ENCODE results near the gene ZDHHC13.
A peak's percentile ranks its signal among the peaks of the same experiment; 100 is the strongest.

Gene ZDHHC13

GRCh38 chr11:19208959-19209546 is 92.1 kb downstream of the ZDHHC13 start:
- DNase-seq = no peak

- DNase-seq = no peak
Measured at GRCh38 chr11:19209617-19210370, 92.8 kb downstream of the ZDHHC13 start.

DNA sequence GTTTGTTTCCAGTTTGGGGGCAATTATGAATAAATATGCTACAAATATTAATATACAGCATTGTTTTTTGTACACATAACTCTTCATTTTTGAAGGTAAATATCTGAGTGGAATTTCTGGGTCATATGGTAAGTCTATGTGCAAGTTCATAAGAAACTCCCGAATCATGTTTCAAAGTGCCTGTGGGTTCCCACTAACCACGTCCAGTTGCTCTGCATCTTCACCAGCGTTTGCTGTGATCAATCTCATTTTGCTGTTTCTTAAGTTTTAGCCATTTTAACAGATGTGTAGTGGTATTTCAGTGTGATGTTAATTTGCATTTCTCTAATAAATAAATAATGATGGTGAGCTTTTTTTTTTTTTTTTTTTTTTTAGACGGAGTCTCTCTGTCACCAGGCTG is 99.1 kb downstream of the ZDHHC13 start:
- no peak for DNase-seq

- no peak for DNase-seq
Measured at GRCh38 chr11:19216709-19217374, 99.9 kb downstream of the ZDHHC13 start.

GRCh38 chr11:19218216-19218615 is 101.2 kb downstream of the ZDHHC13 start:
- peak; percentile 83 for DNase-seq

DNA sequence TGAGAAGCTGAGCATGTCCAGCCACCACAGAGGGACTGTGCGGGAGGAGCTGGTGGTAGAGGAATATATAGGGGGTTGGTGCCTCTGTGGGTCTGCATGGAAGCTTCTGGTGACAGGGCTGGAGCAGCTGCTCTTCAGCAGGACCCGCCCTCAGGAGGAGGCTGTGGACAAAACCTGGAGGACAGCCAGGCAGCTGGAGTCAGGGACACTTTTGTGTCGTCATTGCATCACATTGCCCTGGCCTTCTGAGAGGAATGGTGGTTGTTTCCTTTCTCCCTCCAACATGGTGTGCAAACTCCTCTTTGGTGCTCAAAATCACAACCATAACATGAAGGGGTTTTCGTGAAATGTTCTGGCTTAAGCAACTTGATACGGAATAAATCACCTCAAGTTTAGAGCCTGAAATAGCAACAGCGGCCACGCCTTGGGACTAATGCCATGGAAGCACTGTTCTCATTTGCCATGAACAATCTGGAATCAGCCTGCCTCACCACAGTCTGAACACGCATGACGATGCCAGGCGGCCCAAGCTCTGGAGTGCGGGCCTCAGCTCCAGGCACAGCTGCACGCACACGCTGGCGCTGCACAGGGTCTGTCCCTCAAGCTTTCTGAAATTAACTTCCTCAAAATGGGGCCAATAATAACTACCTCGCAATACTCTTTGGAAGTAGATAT is 102.0 kb downstream of the ZDHHC13 start:
- DNase-seq = peak; percentile 66

GRCh38 chr11:19220903-19221724 is 104.1 kb downstream of the ZDHHC13 start:
- peak; percentile 58 for DNase-seq

- no peak for DNase-seq
Measured at GRCh38 chr11:19225123-19225522, 108.2 kb downstream of the ZDHHC13 start.

DNA sequence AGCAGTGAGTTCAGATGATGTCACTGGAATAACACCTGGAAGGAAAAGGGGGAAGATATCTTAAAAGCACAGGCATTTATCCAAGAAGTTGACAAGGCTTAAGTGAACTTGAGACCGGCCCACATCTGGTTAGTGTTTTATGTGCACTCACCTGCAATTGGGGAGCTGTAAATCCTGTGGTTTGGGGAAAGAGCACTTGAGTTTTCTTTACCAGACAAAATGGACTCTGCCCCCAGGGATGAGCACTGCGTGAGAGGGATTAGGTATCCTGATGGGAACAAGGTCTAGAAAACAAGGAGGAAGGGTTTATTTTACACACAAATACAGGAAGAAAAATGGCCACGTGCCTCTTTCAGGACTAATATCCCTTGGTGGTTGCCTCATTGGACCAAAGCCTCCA is 108.6 kb downstream of the ZDHHC13 start:
- no peak for DNase-seq

Measured in NCI-H446 treated with DMSO at 0.1 percent for 48 hours (cell line).